Measurements from ENCODE around the gene BMP4.

Gene BMP4

GRCh38 chr14:53967606-53968005, 11.0 kb upstream of the BMP4 start:
- Histone ChIP-seq H3K4me1 (ENCODE audit: control insufficient read depth in 5 of 5, insufficient read depth in 5 of 5, low read length in 5 of 5) (peaks cover 0 to 11% (median 8%) of the 10 kb centered on the region in 5 donors), H3K27ac (ENCODE audit: low read depth, low read length) (no peak overlapping the region), H3K9me3 (ENCODE audit: control insufficient read depth in 5 of 5, low read length in 5 of 5) (no peaks in the 10 kb centered on the region), H3K36me3 (ENCODE audit: control insufficient read depth in 5 of 5, insufficient read depth in 5 of 5, low read length in 5 of 5) (no peaks in the 10 kb centered on the region), H3K9ac (ENCODE audit: low read length in 5 of 5) (no peak overlapping the region), H3K27me3 (ENCODE audit: control insufficient read depth in 5 of 5, insufficient read depth in 4 of 5, low read length in 5 of 5) (peaks cover 3 to 15% (median 10%) of the 10 kb centered on the region in 5 donors), H3K4me3 (ENCODE audit: low read depth in 1 of 5, low read length in 5 of 5) (no peak overlapping the region)

- H3K27ac ChIP-seq (ENCODE audit: low read depth, low read length): no peak overlapping the region
- H3K27me3 ChIP-seq (ENCODE audit: control insufficient read depth in 5 of 5, insufficient read depth in 4 of 5, low read length in 5 of 5): peaks cover 3 to 19% (median 14%) of the 10 kb centered on the region in 5 donors
- no peak overlapping the region for H3K9ac ChIP-seq (ENCODE audit: low read length in 5 of 5)
- no peaks in the 10 kb centered on the region for H3K9me3 ChIP-seq (ENCODE audit: control insufficient read depth in 5 of 5, low read length in 5 of 5)
- H3K4me1 ChIP-seq (ENCODE audit: control insufficient read depth in 5 of 5, insufficient read depth in 5 of 5, low read length in 5 of 5): peaks cover 0 to 11% (median 8%) of the 10 kb centered on the region in 5 donors
- H3K36me3 ChIP-seq (ENCODE audit: control insufficient read depth in 5 of 5, insufficient read depth in 5 of 5, low read length in 5 of 5): no peaks in the 10 kb centered on the region
- no peak overlapping the region for H3K4me3 ChIP-seq (ENCODE audit: low read depth in 1 of 5, low read length in 5 of 5)
Measured at GRCh38 chr14:53964249-53964648, 7.6 kb upstream of the BMP4 start.

GRCh38 chr14:53963320-53964227, 6.9 kb upstream of the BMP4 start:
- Histone ChIP-seq H3K9ac (ENCODE audit: low read length in 5 of 5) (peak overlapping the region in 1 of 5 donors; percentile 9), H3K4me1 (ENCODE audit: control insufficient read depth in 5 of 5, insufficient read depth in 5 of 5, low read length in 5 of 5) (peaks cover 0 to 11% (median 8%) of the 10 kb centered on the region in 5 donors), H3K36me3 (ENCODE audit: control insufficient read depth in 5 of 5, insufficient read depth in 5 of 5, low read length in 5 of 5) (no peaks in the 10 kb centered on the region), H3K27me3 (ENCODE audit: control insufficient read depth in 5 of 5, insufficient read depth in 4 of 5, low read length in 5 of 5) (peaks cover 3 to 19% (median 14%) of the 10 kb centered on the region in 5 donors), H3K9me3 (ENCODE audit: control insufficient read depth in 5 of 5, low read length in 5 of 5) (no peaks in the 10 kb centered on the region), H3K4me3 (ENCODE audit: low read depth in 1 of 5, low read length in 5 of 5) (peak overlapping the region; percentile 48 to 59 (median 51)), H3K27ac (ENCODE audit: low read depth, low read length) (no peak overlapping the region)

GRCh38 chr14:53962953-53963319, 6.3 kb upstream of the BMP4 start:
- peak overlapping the region; percentile 48 to 59 (median 51) for H3K4me3 ChIP-seq (ENCODE audit: low read depth in 1 of 5, low read length in 5 of 5)
- H3K4me1 ChIP-seq (ENCODE audit: control insufficient read depth in 5 of 5, insufficient read depth in 5 of 5, low read length in 5 of 5): peaks cover 0 to 11% (median 8%) of the 10 kb centered on the region in 5 donors
- no peak overlapping the region for H3K9ac ChIP-seq (ENCODE audit: low read length in 5 of 5)
- no peak overlapping the region for H3K27ac ChIP-seq (ENCODE audit: low read depth, low read length)
- peaks cover 3 to 19% (median 14%) of the 10 kb centered on the region in 5 donors for H3K27me3 ChIP-seq (ENCODE audit: control insufficient read depth in 5 of 5, insufficient read depth in 4 of 5, low read length in 5 of 5)
- no peaks in the 10 kb centered on the region for H3K36me3 ChIP-seq (ENCODE audit: control insufficient read depth in 5 of 5, insufficient read depth in 5 of 5, low read length in 5 of 5)
- H3K9me3 ChIP-seq (ENCODE audit: control insufficient read depth in 5 of 5, low read length in 5 of 5): no peaks in the 10 kb centered on the region

GRCh38 chr14:53958628-53959027, 2.0 kb upstream of the BMP4 start:
- no peak overlapping the region for H3K4me3 ChIP-seq (ENCODE audit: low read depth in 1 of 5, low read length in 5 of 5)
- H3K9me3 ChIP-seq (ENCODE audit: control insufficient read depth in 5 of 5, low read length in 5 of 5): no peaks in the 10 kb centered on the region
- H3K4me1 ChIP-seq (ENCODE audit: control insufficient read depth in 5 of 5, insufficient read depth in 5 of 5, low read length in 5 of 5): peaks cover 0 to 44% (median 39%) of the 10 kb centered on the region in 5 donors
- no peak overlapping the region for H3K9ac ChIP-seq (ENCODE audit: low read length in 5 of 5)
- H3K27me3 ChIP-seq (ENCODE audit: control insufficient read depth in 5 of 5, insufficient read depth in 4 of 5, low read length in 5 of 5): peaks cover 3 to 25% (median 19%) of the 10 kb centered on the region in 5 donors
- H3K27ac ChIP-seq (ENCODE audit: low read depth, low read length): no peak overlapping the region
- no peaks in the 10 kb centered on the region for H3K36me3 ChIP-seq (ENCODE audit: control insufficient read depth in 5 of 5, insufficient read depth in 5 of 5, low read length in 5 of 5)

- Histone ChIP-seq H3K27ac (ENCODE audit: low read depth, low read length) (no peak overlapping the region), H3K9ac (ENCODE audit: low read length in 5 of 5) (no peak overlapping the region), H3K36me3 (ENCODE audit: control insufficient read depth in 5 of 5, insufficient read depth in 5 of 5, low read length in 5 of 5) (no peaks in the 10 kb centered on the region), H3K4me3 (ENCODE audit: low read depth in 1 of 5, low read length in 5 of 5) (no peak overlapping the region), H3K9me3 (ENCODE audit: control insufficient read depth in 5 of 5, low read length in 5 of 5) (no peaks in the 10 kb centered on the region), H3K4me1 (ENCODE audit: control insufficient read depth in 5 of 5, insufficient read depth in 5 of 5, low read length in 5 of 5) (peaks cover 0 to 43% (median 37%) of the 10 kb centered on the region in 5 donors), H3K27me3 (ENCODE audit: control insufficient read depth in 5 of 5, insufficient read depth in 4 of 5, low read length in 5 of 5) (peaks cover 0 to 17% (median 12%) of the 10 kb centered on the region in 5 donors)
Measured at GRCh38 chr14:53957739-53958138, 1.1 kb upstream of the BMP4 start.

- H3K4me3 ChIP-seq (ENCODE audit: low read depth in 1 of 5, low read length in 5 of 5): peak overlapping the region; percentile 72 to 80 (median 76)
- H3K9ac ChIP-seq (ENCODE audit: low read length in 5 of 5): peak overlapping the region in 2 of 5 donors; percentile 14 to 77
Measured at GRCh38 chr14:53955671-53956426, 776 bp downstream of the BMP4 start.

GRCh38 chr14:53955229-53955556, 1.4 kb downstream of the BMP4 start:
- H3K9ac ChIP-seq (ENCODE audit: low read length in 5 of 5): peak overlapping the region in 2 of 5 donors; percentile 46 to 77
- H3K36me3 ChIP-seq (ENCODE audit: control insufficient read depth in 5 of 5, insufficient read depth in 5 of 5, low read length in 5 of 5): peaks cover 0 to 11% (median 8%) of the 10 kb centered on the region in 5 donors
- H3K4me3 ChIP-seq (ENCODE audit: low read depth in 1 of 5, low read length in 5 of 5): peak overlapping the region; percentile 69 to 80 (median 76)
- peaks cover 0 to 17% (median 7%) of the 10 kb centered on the region in 5 donors for H3K27me3 ChIP-seq (ENCODE audit: control insufficient read depth in 5 of 5, insufficient read depth in 4 of 5, low read length in 5 of 5)
- H3K9me3 ChIP-seq (ENCODE audit: control insufficient read depth in 5 of 5, low read length in 5 of 5): no peaks in the 10 kb centered on the region
- peaks cover 2 to 64% (median 56%) of the 10 kb centered on the region in 5 donors for H3K4me1 ChIP-seq (ENCODE audit: control insufficient read depth in 5 of 5, insufficient read depth in 5 of 5, low read length in 5 of 5)
- H3K27ac ChIP-seq (ENCODE audit: low read depth, low read length): peak overlapping the region; percentile 88

More at GRCh38 chr14:53955671-53956426, 776 bp downstream of the BMP4 start:
- H3K4me1 ChIP-seq (ENCODE audit: control insufficient read depth in 5 of 5, insufficient read depth in 5 of 5, low read length in 5 of 5): peaks cover 2 to 61% (median 56%) of the 10 kb centered on the region in 5 donors
- H3K27me3 ChIP-seq (ENCODE audit: control insufficient read depth in 5 of 5, insufficient read depth in 4 of 5, low read length in 5 of 5): peaks cover 0 to 17% (median 7%) of the 10 kb centered on the region in 5 donors
- peaks cover 0 to 5% (median 2%) of the 10 kb centered on the region in 5 donors for H3K36me3 ChIP-seq (ENCODE audit: control insufficient read depth in 5 of 5, insufficient read depth in 5 of 5, low read length in 5 of 5)
- H3K27ac ChIP-seq (ENCODE audit: low read depth, low read length): peak overlapping the region; percentile 88
- H3K9me3 ChIP-seq (ENCODE audit: control insufficient read depth in 5 of 5, low read length in 5 of 5): no peaks in the 10 kb centered on the region

- Histone ChIP-seq H3K9ac (ENCODE audit: low read length in 5 of 5) (peak overlapping the region in 2 of 5 donors; percentile 46 to 77), H3K9me3 (ENCODE audit: control insufficient read depth in 5 of 5, low read length in 5 of 5) (no peaks in the 10 kb centered on the region), H3K4me3 (ENCODE audit: low read depth in 1 of 5, low read length in 5 of 5) (peak overlapping the region; percentile 72 to 83 (median 76)), H3K4me1 (ENCODE audit: control insufficient read depth in 5 of 5, insufficient read depth in 5 of 5, low read length in 5 of 5) (peaks cover 2 to 64% (median 56%) of the 10 kb centered on the region in 5 donors), H3K27ac (ENCODE audit: low read depth, low read length) (peak overlapping the region; percentile 88), H3K27me3 (ENCODE audit: control insufficient read depth in 5 of 5, insufficient read depth in 4 of 5, low read length in 5 of 5) (peaks cover 0 to 17% (median 7%) of the 10 kb centered on the region in 5 donors), H3K36me3 (ENCODE audit: control insufficient read depth in 5 of 5, insufficient read depth in 5 of 5, low read length in 5 of 5) (peaks cover 0 to 16% (median 13%) of the 10 kb centered on the region in 5 donors)
Measured at GRCh38 chr14:53954551-53955228, 1.9 kb downstream of the BMP4 start.
